Putamen (tissue), 1 donor: ENCODE measurements around the gene STAB1.

ENCODE experiments used
- DNase-seq: peaks from one replicate; pipeline ENCODE4 v3.0.0-alpha.2; 2016; ENCODE audit warnings: low spot score

STAB1 gene

GRCh38 chr3:52509753-52510328, 14.7 kb downstream of the STAB1 start:
- no peak for DNase-seq

DNA sequence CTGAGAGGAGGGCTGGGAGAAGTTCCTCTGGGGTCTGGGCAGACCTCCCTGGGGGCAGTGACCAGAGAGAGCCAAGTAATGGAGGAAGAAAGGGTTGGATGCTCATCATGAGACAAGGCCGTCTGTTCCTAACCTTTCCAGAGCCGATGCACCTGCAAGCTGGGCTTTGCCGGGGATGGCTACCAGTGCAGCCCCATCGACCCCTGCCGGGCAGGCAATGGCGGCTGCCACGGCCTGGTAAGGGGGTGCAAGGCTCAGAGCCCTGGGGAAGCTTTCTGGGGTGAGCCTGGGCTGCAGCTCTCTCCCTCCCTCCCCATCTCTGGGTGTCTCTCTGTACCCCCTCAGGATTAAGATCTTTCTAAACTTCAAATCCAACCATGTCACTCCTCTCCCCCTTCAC, 16.4 kb downstream of the STAB1 start:
- no peak for DNase-seq

DNA sequence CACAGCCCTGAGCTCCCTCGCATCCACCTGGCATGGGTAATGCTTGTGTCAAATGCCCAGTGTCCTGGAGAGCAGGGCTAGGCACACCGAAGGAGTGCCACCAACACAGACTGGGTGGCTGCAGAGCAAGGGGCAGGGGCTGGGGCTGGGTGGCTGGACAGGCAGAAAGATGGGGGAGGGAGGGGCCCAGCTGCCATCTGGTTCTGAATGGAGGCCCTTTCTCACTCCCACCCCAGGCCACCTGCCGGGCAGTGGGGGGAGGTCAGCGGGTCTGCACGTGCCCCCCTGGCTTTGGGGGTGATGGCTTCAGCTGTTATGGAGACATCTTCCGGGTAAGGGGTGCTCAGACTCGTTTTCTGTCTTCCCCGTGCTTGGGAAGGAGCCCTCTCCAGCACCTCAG, 17.0 kb downstream of the STAB1 start:
- DNase-seq, result no peak

DNA sequence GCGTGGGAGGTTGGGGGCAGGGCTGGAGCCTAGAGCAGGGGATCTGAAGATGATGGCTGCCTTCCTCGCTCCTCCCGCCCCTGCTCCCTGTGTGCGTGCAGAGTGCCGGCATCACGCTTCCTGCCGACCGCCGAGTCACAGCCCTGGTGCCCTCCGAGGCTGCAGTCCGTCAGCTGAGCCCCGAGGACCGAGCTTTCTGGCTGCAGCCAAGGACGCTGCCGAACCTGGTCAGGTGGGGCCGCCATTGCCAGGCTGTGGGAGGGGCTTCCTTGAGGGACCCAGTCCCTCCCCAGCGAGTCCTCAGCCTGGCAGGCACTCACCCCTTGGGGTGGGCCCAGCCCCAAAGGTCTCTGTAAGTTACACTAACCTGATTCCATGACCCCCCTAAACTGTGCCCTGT, 17.6 kb downstream of the STAB1 start:
- DNase-seq, result no peak

GRCh38 chr3:52513281-52513680, 18.1 kb downstream of the STAB1 start:
- DNase-seq, result no peak

DNA sequence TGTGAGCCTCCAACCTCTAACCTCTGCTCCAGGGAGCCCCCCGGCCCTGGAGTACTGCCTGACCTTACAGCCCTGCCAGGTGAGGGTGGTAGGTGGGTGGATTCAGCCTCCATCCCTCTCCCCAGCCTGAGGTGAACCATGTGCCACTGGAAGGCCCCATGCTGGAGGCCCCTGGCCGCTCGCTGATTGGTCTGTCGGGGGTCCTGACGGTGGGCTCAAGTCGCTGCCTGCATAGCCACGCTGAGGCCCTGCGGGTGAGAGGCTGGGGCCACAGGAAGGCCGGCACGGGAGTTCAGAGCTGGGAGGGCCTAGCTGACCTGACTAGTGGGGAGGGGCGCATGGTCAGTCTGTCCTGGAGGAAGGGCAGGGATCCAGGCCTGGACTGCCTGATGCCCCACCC, 19.4 kb downstream of the STAB1 start:
- no peak for DNase-seq

DNA sequence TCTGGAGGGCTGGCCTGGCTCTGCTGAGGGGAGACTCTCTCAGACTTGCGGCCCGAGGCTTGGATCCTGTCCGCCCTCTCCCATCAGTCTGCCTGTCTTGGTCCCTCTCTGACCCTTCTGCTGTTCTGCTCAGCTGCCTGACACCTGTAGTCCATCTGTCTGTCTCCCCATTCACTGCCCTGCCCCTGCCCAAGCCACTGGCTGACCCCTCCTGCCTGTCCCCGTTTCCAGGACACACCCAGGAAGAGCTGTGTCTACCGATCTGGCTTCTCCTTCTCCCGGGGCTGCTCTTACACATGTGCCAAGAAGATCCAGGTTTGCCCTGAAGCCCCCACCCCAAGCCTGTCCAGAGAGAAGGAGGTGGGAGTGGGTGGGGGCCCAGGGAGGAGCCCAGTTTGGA, 20.1 kb downstream of the STAB1 start:
- no peak for DNase-seq

DNA sequence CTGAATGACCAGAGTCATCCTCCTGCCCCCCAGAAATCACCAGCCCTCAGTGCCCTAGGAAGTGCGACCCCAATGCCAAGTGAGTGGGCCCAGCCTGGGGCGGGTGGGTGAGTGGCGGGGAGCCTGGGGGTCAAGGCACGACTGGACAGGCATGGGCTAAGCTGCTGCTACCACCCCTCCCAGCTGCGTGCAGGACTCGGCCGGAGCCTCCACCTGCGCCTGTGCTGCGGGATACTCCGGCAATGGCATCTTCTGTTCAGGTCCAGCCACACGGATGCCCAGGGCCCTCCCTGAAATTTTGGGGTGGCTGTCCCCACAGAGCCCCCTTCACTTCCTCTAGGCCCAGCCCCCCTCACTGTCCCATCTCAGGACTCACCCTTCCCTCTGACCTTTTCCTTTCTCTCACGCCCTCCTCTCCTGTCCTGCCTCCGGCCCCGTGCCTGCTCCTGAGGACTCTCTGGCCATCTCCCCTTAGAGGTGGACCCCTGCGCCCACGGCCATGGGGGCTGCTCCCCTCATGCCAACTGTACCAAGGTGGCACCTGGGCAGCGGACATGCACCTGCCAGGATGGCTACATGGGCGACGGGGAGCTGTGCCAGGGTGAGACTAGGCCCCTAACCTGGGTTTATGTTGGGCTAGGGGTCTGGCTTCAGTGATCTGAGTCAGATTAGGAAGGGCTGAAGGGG, 21.5 kb downstream of the STAB1 start:
- no peak for DNase-seq

DNA sequence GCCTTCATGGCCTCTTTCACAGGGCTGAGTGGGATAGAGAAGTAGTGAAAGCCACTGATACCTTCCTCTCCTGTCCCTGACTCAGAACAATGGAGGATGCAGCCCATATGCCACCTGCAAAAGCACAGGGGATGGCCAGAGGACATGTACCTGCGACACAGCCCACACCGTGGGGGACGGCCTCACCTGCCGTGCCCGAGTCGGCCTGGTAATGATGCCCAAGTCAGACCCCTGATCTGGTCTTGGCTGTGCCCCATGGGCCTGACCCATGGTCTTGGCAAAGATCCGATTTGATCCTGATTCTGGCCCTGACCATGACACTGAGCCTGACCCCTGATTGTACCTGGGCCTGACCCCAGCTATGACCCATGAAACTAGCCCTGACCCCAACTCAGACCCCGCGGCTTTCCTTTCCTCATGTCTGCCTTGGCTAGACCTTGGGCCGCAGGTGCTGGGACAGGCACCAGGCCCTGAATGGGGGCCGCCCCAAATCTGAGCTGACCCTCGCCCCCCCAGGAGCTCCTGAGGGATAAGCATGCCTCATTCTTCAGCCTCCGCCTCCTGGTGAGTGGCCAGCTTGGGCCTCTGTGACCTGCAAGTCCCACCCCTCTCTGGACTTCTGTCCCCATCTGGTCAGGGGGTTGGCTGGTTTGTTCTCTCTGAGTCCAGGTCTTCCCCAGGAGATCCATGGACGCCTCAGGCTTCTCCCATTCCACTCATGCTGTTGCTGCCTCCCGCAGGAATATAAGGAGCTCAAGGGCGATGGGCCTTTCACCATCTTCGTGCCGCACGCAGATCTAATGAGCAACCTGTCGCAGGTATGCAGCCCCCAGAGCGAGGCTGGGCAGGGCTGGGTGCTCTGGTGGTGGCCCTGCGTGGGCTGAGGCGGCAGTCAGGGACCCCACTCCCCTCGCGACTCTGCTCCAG, 22.9 kb downstream of the STAB1 start:
- DNase-seq, result no peak

- DNase-seq, result no peak
Observed at GRCh38 chr3:52518723-52519444, 23.7 kb downstream of the STAB1 start.

- DNase-seq, result no peak
Observed at GRCh38 chr3:52519445-52520140, 24.5 kb downstream of the STAB1 start.

DNA sequence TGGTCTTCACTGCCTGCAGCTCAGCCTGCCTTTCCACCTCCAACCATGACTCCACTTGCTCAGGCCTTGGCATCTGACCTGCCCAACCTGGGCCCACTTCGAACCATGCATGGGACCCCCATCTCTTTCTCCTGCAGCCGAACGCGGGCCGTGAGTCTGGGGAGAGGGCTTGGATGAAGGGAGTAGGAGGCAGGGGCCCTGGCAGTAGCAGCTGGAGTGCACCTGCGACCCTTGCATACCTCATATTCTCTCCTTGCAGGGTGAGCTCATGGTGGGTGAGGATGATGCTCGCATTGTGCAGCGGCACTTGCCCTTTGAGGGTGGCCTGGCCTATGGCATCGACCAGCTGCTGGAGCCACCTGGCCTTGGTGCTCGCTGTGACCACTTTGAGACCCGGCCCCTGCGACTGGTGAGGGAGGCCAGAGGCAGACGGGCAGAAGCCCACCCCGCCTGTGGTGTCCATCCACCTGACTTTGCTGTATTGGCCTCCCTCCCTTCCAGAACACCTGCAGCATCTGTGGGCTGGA, 25.1 kb downstream of the STAB1 start:
- no peak for DNase-seq

- no peak for DNase-seq
Observed at GRCh38 chr3:52520716-52521487, 25.8 kb downstream of the STAB1 start.

DNA sequence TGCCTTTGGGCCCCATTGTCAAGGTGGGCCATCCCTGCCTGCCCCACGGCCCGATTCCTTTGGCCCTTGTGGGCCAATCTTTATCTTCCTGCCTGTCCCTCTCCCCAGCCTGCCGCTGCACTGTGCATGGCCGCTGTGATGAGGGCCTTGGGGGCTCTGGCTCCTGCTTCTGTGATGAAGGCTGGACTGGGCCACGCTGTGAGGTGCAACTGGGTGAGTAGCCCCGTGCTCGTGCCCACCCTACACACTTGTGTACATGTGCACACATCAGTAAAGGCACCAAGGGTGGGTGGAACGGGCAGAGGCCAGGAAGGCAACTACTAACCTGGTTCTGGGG, 26.3 kb downstream of the STAB1 start:
- DNase-seq, result no peak

GRCh38 chr3:52521881-52522650, 26.9 kb downstream of the STAB1 start:
- DNase-seq, result no peak

DNA sequence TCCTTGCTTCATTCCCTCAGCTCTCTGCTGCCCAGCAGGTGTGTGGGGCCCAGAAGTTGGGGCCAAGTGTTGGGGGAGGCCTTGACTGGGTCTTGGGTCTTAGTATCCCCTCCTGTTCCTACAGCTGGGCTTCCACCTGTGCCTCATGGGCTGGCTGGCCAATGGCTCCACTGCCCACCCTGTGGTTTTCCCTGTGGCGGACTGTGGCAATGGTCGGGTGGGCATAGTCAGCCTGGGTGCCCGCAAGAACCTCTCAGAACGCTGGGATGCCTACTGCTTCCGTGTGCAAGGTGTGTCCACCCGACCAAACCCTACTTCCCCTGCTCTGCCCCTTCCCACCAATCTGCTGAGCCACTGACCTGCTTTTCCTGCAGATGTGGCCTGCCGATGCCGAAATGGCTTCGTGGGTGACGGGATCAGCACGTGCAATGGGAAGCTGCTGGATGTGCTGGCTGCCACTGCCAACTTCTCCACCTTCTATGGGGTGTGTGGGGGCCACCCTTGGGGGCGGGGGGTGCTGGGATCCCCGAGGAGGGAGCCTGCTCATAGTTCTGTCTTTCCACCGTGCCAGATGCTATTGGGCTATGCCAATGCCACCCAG, 27.6 kb downstream of the STAB1 start:
- DNase-seq, result no peak

- DNase-seq, result no peak
Observed at GRCh38 chr3:52523386-52524257, 28.5 kb downstream of the STAB1 start.

- DNase-seq, result no peak
Observed at GRCh38 chr3:52524258-52524751, 29.2 kb downstream of the STAB1 start.
